Endothelial cell of umbilical vein (primary cell): ENCODE results near the gene HIVEP3.

Experiments
- CTCF ChIP-seq, 2 donors: IDR thresholded peaks; 1 replicate in 1 of 2; 2 replicates in 1 of 2; pipeline ENCODE4 v1.5.1; 2011; ENCODE audit warnings: low read length in 2 of 2, mild to moderate bottlenecking in 2 of 2, moderate library complexity in 2 of 2, control low read depth in 1 of 2, inconsistent platforms in 1 of 2, low read depth in 1 of 2; ENCODE audit not compliant: insufficient read depth in 1 of 2; ENCODE audit errors: extremely low read depth in 1 of 2
- POLR2AphosphoS5 ChIP-seq: IDR thresholded peaks from 2 replicates; pipeline ENCODE4 v1.6.1; 2012; ENCODE audit warnings: low read depth, mild to moderate bottlenecking, control low read depth, low read length, moderate library complexity; ENCODE audit not compliant: insufficient read depth

- TF ChIP-seq CTCF (IDR thresholded peaks at IDR 0.05; ENCODE audit: extremely low read depth in 1 of 2, insufficient read depth in 1 of 2, low read depth in 1 of 2, low read length in 2 of 2) = no peak
- no peak for TF ChIP-seq POLR2AphosphoS5
These were observed 112.8 kb downstream of the HIVEP3 start for GRCh38 chr1:41805771-41806471.
